ENCODE measurements around the gene TTC34.
"Not testable (repeated sequence)": the region's sequence is repeated elsewhere in the genome, so short reads cannot be mapped to it uniquely, and the experiment has no call there.

Gene TTC34

DNA sequence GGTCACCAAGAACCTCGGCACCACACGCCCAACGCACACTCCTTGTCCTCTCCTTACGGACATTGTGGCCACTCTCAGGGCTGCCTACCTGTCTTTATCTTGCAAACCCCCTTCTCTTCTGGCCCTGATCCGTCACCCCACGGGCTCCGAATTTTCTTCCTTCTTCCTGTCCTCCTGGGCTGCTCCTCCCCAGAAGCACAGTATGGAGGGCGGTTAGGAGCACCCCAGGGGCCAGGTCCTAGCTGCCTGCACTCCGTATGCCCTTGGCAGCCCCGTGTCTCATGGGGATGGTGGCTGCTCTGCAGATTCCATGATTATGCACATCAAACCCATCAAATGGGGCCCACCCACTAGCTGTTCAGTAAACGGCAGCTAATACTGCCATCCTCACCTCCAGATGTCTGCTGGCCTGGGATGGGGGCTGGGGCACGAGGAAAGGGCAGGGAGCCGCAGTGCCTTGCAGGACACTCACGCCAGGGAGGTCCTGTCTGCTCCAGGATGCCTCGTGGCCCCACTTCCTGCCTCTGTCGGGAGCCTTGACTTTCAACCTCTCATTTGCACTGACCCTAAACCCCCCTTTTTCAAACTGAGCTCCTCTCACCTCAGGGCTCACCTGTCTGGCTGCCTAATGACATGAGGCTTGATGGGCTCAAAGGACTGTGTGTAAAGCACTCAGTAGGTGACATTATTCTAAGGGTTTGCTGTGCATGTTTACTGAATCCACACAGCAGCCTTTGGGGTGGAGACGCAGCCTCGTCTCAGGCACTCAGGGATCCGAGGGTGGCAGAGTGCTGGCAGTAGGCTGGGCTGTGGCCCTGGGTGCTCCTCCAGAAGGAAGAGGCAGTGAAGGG, 4.4 kb downstream of the TTC34 start:
- FAIRE-seq, result no peak

DNA sequence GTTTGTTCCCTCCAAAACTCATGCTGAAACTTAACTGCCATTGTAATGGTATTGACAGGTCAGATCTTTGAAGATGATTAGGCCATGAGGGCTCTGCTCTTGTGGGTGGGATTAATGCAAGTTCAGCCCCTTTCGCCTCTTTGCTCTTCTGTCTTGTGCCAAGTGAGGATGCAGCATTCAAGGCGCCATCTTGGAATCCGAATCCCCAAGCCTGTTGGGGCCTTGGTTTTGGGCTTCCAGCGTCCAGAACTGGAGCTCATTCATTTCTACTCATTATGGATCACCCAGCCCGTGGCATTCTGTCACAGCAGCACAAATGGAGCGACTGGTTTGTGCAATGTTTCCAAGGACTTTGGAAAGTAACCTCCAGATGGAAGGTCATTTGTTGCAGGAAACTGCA, 5.6 kb downstream of the TTC34 start:
- no peak for FAIRE-seq

- FAIRE-seq, result no peak
These were observed 10.3 kb downstream of the TTC34 start for GRCh38 chr1:2791027-2791760.

DNA sequence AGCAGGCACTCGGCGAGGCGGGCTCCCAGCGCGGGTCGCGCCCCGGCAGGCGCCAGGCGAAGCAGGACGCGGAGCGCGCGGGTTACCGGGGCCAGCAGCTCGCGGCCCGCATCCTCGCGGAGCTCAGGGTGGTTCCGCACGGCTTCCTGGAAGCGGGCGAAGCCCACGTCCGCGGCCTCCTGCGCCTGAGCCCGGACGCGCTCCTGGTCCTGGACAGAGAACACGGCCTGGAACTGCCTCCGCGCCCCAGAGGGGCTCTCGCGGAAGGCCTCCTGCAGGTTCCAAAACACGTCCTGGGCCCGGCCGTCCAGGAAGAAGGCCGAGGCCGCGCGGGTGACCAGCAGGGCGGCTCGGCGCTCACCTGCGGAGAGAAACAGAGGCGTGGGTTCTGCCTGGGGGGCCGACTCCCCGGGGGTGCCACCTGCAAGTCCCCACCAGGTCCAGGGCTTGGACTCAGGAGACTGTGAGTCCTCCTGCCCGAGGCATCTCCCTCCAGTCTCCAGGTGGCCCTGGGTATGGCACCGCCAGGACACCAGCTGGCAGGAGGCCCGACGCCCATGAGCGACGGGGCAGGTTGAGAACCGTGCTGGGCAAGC, 11.4 kb downstream of the TTC34 start:
- no peak for FAIRE-seq

GRCh38 chr1:2789164-2789985, 12.1 kb downstream of the TTC34 start:
- FAIRE-seq, result no peak

- FAIRE-seq, result no peak
These were observed 12.9 kb downstream of the TTC34 start for GRCh38 chr1:2788506-2789163.

GRCh38 chr1:2787163-2787911, 14.2 kb downstream of the TTC34 start:
- FAIRE-seq, result no peak

DNA sequence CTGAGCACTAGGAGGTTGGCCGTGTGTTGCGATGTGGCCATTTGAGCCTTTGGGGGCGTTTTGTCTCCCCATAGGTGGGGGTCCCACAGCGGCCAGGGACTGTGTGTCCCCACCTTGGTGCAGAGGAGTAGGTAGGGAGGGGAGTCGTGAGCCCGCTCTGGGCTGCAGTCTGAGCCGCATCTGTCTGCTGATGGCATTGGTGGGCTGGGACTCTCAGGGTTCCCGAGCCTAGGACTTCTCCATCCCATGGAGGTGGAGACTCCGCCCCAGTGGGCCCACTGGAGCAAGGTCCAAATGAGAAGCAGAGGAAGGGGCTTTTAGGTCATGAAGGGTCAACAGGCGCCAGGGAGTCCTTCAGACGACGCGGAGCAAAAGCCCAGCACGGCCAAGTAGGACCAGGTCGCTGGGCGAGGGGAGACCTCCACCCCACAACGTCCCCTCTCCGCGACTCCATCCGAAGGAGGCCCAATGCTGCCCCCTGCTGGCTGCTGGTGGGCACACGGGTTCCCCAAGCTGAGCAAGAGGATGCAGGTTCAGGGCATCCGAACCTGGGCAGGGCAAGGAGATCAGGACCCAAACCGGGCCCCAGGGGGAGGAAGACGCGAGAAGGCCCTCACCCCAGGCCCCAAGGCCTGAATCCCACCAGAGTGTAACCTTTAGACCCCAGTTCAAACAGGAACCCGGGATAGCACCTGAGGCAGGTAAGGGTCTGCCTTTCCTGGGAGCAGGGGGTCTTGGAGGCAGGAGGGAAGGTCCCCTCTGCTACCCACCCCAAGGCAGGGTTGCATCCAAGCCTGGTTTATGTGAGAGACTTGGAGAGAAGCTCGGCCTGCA, 14.9 kb downstream of the TTC34 start:
- FAIRE-seq, result no peak

GRCh38 chr1:2785631-2786328, 15.7 kb downstream of the TTC34 start:
- no peak for FAIRE-seq

GRCh38 chr1:2784854-2785630, 16.5 kb downstream of the TTC34 start:
- FAIRE-seq, result no peak

- no peak for FAIRE-seq
These were observed 17.8 kb downstream of the TTC34 start for GRCh38 chr1:2783435-2784397.

GRCh38 chr1:2783069-2783434, 18.4 kb downstream of the TTC34 start:
- no peak for FAIRE-seq

DNA sequence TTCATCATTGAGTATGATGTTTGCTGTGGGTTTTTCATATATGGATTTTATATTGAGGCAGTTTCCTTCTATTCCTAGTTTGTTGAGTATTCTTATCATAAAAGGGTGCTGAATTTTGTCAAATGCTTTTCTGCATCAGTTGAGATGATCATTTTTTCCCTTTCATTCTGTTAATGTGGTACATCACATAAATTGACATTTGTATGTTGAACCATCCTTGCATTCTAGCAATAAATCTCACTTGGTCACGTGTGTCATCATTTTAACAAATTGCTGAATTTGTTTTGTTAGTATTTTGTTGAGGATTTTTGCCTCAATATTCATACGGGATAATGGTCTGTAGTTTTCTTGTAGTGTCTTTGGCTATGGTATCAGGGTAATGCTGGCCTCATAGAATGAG, 19.9 kb downstream of the TTC34 start:
- no peak for FAIRE-seq

DNA sequence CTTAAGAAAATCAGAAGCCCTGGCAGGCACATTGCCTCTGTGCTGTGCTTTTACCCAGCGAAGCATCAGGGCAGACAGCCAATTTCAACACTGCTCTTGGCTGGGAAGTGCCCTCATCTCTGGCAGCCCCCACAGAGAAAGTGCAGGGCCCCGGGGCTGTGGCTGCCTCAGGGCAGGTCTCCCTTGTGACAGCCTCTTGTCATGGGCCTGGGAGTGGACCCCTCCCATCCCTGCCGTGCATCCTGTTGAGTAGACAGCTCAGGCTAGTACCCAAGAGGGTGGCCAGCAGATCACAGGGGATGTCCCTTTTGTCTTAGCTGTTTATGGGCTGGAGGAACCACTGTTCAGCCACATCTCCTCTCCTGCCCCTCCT, 23.3 kb downstream of the TTC34 start:
- FAIRE-seq, result no peak

DNA sequence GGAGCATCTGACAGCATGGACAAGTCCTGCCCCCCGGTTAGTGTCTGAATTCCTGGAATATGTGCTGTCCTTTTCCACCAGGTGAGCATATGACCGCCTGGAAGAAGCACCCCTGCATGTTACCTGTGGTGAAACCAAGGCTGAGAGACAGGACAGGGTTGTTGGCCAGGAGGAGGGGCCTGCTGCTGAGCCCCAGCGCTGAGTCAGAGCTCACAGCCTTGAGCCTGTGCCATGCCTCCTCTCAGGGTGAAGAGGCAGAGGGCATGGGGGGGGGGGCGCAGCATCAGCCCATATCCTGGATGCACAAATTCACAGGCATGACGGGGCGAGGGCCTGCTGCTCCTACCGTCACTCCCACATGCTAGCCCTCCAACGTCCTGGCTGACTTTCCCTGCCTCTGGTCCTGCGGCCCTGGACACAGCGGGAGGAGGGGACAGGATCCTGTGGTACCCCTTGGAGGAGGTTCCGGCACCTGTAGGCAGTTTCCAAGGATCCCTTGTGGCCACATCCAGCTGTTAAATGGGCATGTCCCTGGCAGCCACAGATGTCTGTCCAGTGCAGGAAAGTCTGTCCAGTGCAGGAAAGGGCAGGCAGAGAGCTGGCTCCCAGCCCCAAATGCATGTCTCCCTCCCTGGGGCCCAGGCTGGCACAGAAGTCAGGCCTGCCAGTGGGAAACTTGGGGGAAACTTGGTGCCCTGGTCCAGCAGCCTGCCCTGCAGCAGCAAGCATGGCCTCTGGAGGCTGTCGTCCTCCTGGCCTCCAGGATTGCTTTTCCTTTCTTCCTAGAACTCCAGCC, 23.9 kb downstream of the TTC34 start:
- no peak for FAIRE-seq

GRCh38 chr1:2775333-2775732, 26.2 kb downstream of the TTC34 start:
- FAIRE-seq, result not testable (repeated sequence)

GRCh38 chr1:2768052-2768451, 33.4 kb downstream of the TTC34 start:
- not testable (repeated sequence) for FAIRE-seq

Measured in islet of Langerhans (tissue), 1 donor.